GM18499 (cell line): ENCODE results near the gene HOMER2.
"Not testable (repeated sequence)": the region's sequence is repeated elsewhere in the genome, so short reads cannot be mapped to it uniquely, and the experiment has no call there.

ENCODE experiments used
- ATAC-seq: cut with Tn5 transposase; IDR thresholded peaks from one replicate; pipeline ENCODE4 v1.9.1; 2021; ENCODE audit warnings: moderate number of reproducible peaks; ENCODE audit not compliant: insufficient read depth, unreplicated experiment

Gene HOMER2

GRCh38 chr15:82843566-82843965, 109.0 kb downstream of the HOMER2 start:
- ATAC-seq: no peak

DNA sequence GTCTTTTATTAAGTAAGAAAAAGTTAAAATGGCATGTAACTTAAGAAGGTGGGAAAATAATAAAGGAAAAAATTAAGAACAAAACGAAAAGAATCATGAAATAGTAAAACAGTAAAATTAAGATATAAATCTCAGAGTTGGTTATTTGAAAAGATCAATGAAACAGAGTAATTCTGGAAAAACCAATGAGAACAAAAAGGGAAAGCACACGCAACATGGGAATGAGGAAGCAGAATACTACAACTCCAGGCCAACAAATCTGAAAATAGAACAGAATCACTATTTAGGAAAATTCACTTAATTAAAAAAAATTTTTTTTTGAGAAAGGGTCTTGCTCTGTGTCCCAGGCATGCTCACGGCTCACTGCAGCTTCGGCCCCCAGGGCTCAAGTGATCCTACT, 112.4 kb downstream of the HOMER2 start:
- ATAC-seq: no peak

DNA sequence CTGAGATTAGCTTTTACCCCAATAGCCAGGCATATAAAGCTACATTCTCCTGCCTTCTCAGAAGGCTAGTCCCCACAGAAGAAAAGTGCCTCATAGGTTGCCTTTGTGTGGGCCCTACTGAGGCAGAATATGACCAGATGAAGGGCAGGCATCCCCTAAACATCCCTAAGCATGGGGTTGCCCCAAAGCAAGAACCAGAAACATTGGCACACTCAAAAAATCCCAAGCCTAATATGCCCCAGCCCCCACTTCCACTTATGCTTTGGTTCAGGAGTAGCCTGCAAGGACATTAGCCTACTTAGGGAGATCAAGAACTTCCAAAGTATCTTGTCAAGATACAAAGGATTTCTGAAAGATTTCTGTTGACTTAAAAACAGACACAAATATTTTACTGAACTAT, 113.4 kb downstream of the HOMER2 start:
- ATAC-seq: no peak

GRCh38 chr15:82838096-82838735, 114.3 kb downstream of the HOMER2 start:
- ATAC-seq: no peak

DNA sequence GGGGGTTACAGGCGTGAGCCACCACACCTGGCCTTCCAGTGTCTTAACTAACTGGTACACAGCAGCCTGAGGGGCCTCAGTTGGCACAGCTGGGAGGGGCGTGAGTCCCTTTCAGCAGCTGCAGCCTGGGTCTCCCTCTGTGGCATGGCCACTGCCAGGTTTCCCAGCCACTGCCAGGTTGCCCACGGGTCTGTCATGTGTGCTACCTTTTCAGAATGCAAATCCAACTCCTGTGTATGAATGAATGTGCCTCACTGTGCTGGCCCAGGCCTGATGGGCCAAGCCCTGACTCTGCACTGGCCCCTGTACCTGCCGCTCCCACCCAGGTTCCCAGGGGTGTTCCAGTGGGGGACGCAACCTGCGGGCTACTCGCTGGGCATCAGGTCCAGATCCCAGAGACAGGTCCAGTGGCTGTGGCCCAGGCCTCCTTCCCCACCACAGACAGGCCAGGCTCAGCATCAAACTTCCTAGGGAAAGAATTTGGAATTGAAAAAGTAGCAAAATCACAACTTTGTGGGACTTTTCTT, 117.1 kb downstream of the HOMER2 start:
- no peak for ATAC-seq

- ATAC-seq: no peak
Observed at GRCh38 chr15:82833362-82833682, 119.2 kb downstream of the HOMER2 start.

DNA sequence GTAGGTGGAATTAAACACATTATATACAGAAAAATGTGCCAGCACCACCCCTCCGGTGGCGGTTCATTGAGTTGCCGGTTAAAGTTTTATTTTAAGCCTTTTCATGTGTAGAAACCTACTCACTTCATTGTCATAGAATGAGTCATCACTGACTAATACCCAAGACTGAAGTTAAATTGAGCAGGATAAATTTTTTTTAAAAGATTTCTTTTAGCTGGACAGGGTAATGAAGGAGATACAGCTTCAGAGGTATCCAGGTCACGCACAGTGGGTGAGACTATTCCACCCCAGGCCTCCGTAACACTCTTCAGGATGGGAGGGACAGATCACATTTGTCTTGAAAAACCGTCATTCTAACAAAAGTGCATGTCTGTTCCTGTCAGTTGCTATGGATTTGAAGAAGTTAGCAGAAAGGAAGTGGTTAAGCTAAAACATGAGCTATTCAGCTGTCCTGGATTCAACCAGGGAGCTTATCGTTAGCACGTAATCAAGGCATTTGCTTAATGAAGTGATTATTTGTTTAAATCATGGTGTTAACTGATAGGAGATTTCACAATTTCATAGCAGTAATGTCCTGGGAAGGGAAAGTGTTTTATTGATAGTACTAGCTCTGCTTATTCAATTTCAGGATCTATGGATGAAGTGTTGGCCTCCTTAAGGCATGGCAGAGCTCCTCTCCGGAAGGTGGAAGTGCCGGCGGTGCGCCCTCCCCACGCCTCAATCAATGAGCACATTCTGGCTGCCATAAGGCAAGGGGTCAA, 119.7 kb downstream of the HOMER2 start:
- ATAC-seq: peak; percentile 81

- ATAC-seq: no peak
Observed at GRCh38 chr15:82831894-82832600, 120.5 kb downstream of the HOMER2 start.

GRCh38 chr15:82830427-82831173, 121.9 kb downstream of the HOMER2 start:
- no peak for ATAC-seq

DNA sequence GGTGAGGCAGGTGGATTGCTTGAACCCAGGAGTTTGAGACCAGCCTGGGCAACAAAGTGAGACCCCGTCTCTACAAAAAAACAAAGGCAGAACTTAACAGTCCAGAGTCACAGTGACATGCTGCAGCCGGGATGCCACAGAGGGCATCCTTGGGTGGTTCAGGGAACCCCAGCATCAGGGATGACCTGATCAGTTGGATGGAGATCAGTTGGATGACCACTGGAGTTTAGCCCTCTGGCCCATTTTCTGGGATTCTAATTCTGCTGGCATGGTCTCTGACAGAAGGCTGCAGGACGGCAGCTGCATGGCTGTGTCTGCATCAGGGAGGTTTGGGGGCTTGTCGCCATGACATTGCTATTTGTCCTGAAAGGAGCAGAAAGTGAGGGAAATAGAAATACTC, 123.3 kb downstream of the HOMER2 start:
- no peak for ATAC-seq

DNA sequence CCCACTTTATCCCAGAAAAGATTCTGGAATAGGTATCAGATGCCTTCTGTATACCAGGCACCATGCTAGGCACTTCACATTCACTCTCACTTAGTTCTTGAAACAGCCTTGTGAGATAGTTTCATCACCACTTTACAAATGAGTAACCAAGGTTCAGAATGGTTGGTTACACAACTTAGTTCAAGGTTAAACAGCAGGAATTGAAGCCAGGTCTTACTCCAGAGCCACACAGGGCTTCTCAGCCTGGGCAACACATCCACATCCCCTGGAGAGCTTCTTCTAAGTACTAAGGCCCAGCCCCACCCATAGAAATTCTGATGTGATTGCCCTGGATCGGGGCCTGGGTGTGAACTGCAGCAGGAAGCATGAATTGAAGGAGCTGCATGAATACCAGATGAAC, 124.4 kb downstream of the HOMER2 start:
- no peak for ATAC-seq

DNA sequence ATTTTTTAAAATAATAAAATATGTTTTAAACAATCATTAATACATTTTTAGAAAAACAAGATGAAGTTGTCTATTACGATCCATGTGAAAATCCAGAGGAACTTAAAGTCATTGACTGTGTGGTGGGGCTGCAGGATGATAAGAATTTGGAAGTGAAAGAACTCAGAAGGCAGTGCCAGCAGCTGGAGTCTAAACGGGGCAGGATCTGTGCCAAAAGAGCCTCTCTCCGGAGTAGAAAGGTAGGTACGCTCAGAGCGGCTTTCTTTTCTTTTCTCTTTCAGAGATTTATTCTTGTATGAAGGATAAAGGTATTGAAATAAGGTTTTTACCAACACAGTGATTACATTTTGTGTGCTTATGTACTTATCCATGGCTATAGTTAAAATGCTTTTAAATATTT, 129.5 kb downstream of the HOMER2 start:
- ATAC-seq: no peak

- ATAC-seq: not testable (repeated sequence)
Observed at GRCh38 chr15:82821851-82822250, 130.7 kb downstream of the HOMER2 start.

GRCh38 chr15:82821396-82821795, 131.1 kb downstream of the HOMER2 start:
- ATAC-seq: not testable (repeated sequence)

- no peak for ATAC-seq
Observed at GRCh38 chr15:82820128-82820527, 132.4 kb downstream of the HOMER2 start.

DNA sequence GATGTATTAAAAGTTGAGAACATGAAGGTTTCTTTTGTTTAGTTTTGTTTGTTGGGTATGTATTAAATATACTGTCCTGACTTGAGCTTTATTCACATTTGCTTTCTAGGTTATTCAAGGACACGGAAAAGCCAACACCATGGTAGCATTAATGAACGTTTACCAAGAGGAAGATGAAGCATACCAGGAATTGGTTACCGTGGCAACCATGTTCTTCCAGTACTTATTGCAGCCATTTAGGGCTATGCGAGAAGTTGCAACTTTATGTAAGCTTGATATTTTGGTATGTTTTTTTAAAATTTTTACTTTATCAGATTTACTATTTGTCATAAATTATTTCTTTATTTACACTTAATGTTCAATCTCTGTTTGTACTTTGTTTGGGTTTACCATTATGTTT, 139.5 kb downstream of the HOMER2 start:
- ATAC-seq: no peak

- ATAC-seq: no peak
Observed at GRCh38 chr15:82810890-82811426, 141.6 kb downstream of the HOMER2 start.

DNA sequence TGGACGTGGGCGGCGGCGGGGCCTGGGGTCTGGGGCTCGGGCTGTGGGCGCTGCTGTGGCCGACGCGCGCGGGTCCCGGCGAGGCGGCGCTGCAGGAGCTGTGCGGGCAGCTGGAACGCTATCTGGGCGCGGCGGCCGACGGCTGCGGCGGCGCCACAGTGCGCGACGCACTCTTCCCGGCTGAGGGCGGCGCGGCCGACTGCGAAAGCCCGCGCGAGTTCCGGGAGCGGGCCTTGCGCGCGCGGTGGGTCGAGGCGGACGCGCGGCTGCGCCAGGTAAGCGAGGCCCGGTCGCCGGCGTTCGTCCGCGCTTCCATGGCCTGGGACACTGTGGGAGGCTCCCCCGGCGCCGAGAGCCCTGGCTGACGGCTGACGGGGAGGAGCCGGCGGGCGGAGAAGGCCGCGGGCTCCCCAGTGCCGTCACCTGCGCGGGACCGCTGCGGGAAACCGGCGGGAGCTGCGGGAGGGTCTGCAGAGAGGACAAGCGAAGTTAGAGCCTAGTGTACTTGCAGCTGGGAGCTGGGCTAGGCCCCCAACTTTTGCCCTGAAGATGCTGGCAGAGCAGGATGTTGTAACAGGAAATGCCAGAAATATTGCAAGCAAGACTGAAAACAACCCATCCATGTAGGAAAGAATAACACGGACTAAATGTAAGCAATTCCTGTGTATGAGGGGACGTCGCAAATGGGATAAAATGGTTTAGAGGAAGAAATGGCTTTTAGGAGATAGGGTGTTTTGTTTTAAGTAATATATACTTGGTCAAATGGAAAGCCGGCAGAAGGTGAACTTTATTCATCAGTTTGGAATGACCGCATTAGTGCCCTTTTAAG, 142.2 kb downstream of the HOMER2 start:
- no peak for ATAC-seq

- peak; percentile 59 for ATAC-seq
Observed at GRCh38 chr15:82809308-82810060, 143.0 kb downstream of the HOMER2 start, which contains the start of gene WHAMM. TSS of gene WHAMM (plus strand) at chr15:82809628. CDS start at chr15:82809727, 99 bp downstream.
